GM12878 (cell line): ENCODE measurements around the gene RAB6B. TPM values are rescaled to one million over a fixed set of nuclear protein-coding genes. Genes with fewer than 3 reads are reported as not detected.

ENCODE experiments used
- ATAC-seq: fragments of 200-7000 bp; cut with Tn5 transposase; 3 replicates; pipeline ENCODE4 v1.9.1; 2020; ENCODE audit warnings: mild to moderate bottlenecking, moderate library complexity
- BruUV-seq: library from RNA; stranded (reverse); fragments of 400-500 nt; replicated peaks from 2 replicates; lab custom pipeline; 2021; lab: Mats Ljungman, UMichigan
- CTCF ChIA-PET: fragments of 300-600 bp; sonication (Branson Sonifier 250); formaldehyde crosslinking; extraction: SDS; loops from one replicate; lab custom pipeline; 2021; ENCODE audit warnings: inconsistent platforms; lab: Yijun Ruan, JAX
- POLR2A ChIA-PET: fragments of 350-600 bp; formaldehyde crosslinking; extraction: SDS; loops from one replicate; lab custom pipeline; 2021; ENCODE audit warnings: inconsistent platforms; lab: Charles Lee
- RAD21 ChIA-PET: fragments of 300-600 bp; sonication (Branson Sonifier 250); formaldehyde crosslinking; loops from one replicate; lab custom pipeline; 2023; ENCODE audit warnings: antibody characterized with exemption; ENCODE audit not compliant: unreplicated experiment; lab: Charles Lee
- SMC1A ChIA-PET: fragments of 300-600 bp; sonication (Branson Sonifier 250); formaldehyde crosslinking; loops from one replicate; lab custom pipeline; 2023; ENCODE audit not compliant: unreplicated experiment, uncharacterized antibody; lab: Charles Lee
- DNase-seq: peaks from one replicate; pipeline ENCODE4 v3.0.0-alpha.2; 2011; ENCODE audit warnings: low read depth, low spot score
- FAIRE-seq: peaks from 3 replicates; lab custom pipeline; 2011; peaks lifted over from hg19 to GRCh38; lab: Jason Lieb, UNC
- H2AFZ ChIP-seq: 2 replicates; pipeline ENCODE4 v1.6.0; 2011; ENCODE audit warnings: low read depth, low read length, control low read depth; ENCODE audit not compliant: control insufficient read depth
- H3K27ac ChIP-seq: 2 replicates; pipeline ENCODE4 v1.5.1; 2011; ENCODE audit warnings: control low read depth; ENCODE audit not compliant: control insufficient read depth, insufficient read depth
- H3K27me3 ChIP-seq, 2 experiments: replicated peaks in 1 of 2; 2 replicates each; pipeline versions ENCODE4 v1.6.0 to v1.6.1; 2011; ENCODE audit warnings: low read length in 1 of 2; ENCODE audit not compliant: control insufficient read depth in 2 of 2, insufficient read depth in 2 of 2
- H3K36me3 ChIP-seq, 2 experiments: 2 replicates each; pipeline ENCODE4 v1.5.1; 2011; ENCODE audit warnings: low read length in 1 of 2; ENCODE audit not compliant: control insufficient read depth in 2 of 2, insufficient read depth in 2 of 2
- H3K4me1 ChIP-seq: 2 replicates; pipeline ENCODE4 v1.6.1; 2011; ENCODE audit warnings: mild to moderate bottlenecking, low read length, moderate library complexity, mixed read lengths; ENCODE audit not compliant: control insufficient read depth, insufficient read depth
- H3K4me2 ChIP-seq: 2 replicates; pipeline ENCODE4 v1.6.0; 2011; ENCODE audit warnings: control low read depth; ENCODE audit not compliant: control insufficient read depth, insufficient read depth
- H3K4me3 ChIP-seq: fragments of 200-600 bp; sonication (generic); 2 replicates; pipeline ENCODE4 v1.5.1; 2016
- H3K79me2 ChIP-seq: 2 replicates; pipeline ENCODE4 v1.6.0; 2011; ENCODE audit warnings: low read length; ENCODE audit not compliant: control insufficient read depth, insufficient read depth
- H3K9ac ChIP-seq: 2 replicates; pipeline ENCODE4 v1.8.0; 2011; ENCODE audit warnings: low read length, control low read depth, mixed read lengths; ENCODE audit not compliant: control insufficient read depth, insufficient read depth
- H3K9me3 ChIP-seq: replicated peaks from 3 replicates; pipeline ENCODE4 v1.5.1; 2011; ENCODE audit warnings: mild to moderate bottlenecking, low read length; ENCODE audit not compliant: control insufficient read depth, insufficient read depth
- H4K20me1 ChIP-seq: 2 replicates; pipeline ENCODE4 v1.6.0; 2011; ENCODE audit not compliant: control insufficient read depth, insufficient read depth
- CBX5 ChIP-seq: sonication (generic); IDR thresholded peaks from 2 replicates; pipeline ENCODE4 v1.6.1; 2016; ENCODE audit warnings: low read depth, moderate library complexity, mild to moderate bottlenecking, inconsistent platforms
- CEBPB ChIP-seq, 2 experiments: fragments of 150-350 bp in 1 of 2; IDR thresholded peaks; 2 replicates each; pipeline ENCODE4 v1.6.1; 2012 to 2014; ENCODE audit warnings: low read depth in 2 of 2, low read length in 2 of 2, borderline replicate concordance in 1 of 2, inconsistent platforms in 1 of 2
- ESRRA ChIP-seq: IDR thresholded peaks from 2 replicates; pipeline ENCODE4 v1.6.1; 2012; ENCODE audit warnings: mild to moderate bottlenecking, low read length, improper control_type of control experiment
- LARP7 ChIP-seq: fragments of 450-650 bp; IDR thresholded peaks from 2 replicates; pipeline ENCODE4 v1.6.1; 2017; ENCODE audit warnings: mild to moderate bottlenecking
- NFXL1 ChIP-seq: fragments of 450-650 bp; IDR thresholded peaks from 2 replicates; pipeline ENCODE4 v1.6.1; 2017; ENCODE audit warnings: antibody characterized with exemption, mild to moderate bottlenecking, borderline replicate concordance
- NR2C2 ChIP-seq: IDR thresholded peaks from 2 replicates; pipeline ENCODE4 v1.6.1; 2011; ENCODE audit warnings: borderline replicate concordance, low read depth; ENCODE audit not compliant: control insufficient read depth, insufficient read length
- RFX5 ChIP-seq: IDR thresholded peaks from 2 replicates; pipeline ENCODE4 v1.6.1; 2011; ENCODE audit warnings: low read depth, low read length, improper control_type of control experiment
- ZBED1 ChIP-seq: IDR thresholded peaks from 2 replicates; pipeline ENCODE4 v1.6.1; 2016; ENCODE audit warnings: borderline replicate concordance
- ZNF217 ChIP-seq: fragments of 450-650 bp; IDR thresholded peaks from 2 replicates; pipeline ENCODE4 v1.6.1; 2017; ENCODE audit warnings: antibody characterized with exemption, mild to moderate bottlenecking
- WGBS: methylation state at CpG from one replicate; pipeline ENCODE4 v1.1.6; 2016; ENCODE audit warnings: low lambda C conversion rate; ENCODE audit not compliant: insufficient replicate concordance, insufficient coverage; ENCODE audit errors: missing lambda C conversion rate; 5-methylcytosine and 5-hydroxymethylcytosine counted together
- in situ Hi-C: fragments of 300-500 bp; cut with MboI; formaldehyde crosslinking; loops from 9 replicates; pipeline ENCODE4 v1.14.3; 2018; ENCODE audit warnings: mixed read lengths
- intact Hi-C: fragments of 100-400 bp; cut with micrococcal nuclease; formaldehyde crosslinking; loops from one replicate; pipeline ENCODE4 v1.14.2; 2022; ENCODE audit not compliant: unreplicated experiment
- polyA plus RNA-seq, 11 experiments: library from polyadenylated mRNA; depleted of rRNA in 4 of 11; unstranded in 6 of 11; stranded (reverse) in 5 of 11; fragments of >200 nt; fragmentation: Nextera tagmentation in 4 of 11; fragmentation: Illumina TruSeq in 1 of 11; extraction: Ambion mirVana in 4 of 11; extraction: Trizol in 1 of 11; gene quantifications; 1 replicate in 1 of 11; 2 replicates in 10 of 11; pipeline versions ENCODE4 v1.2.1 to v1.2.3, GENCODE V29; 2011 to 2016; ENCODE audit warnings: inconsistent platforms in 2 of 11, missing spikeins in 2 of 11, low read depth in 1 of 11
- total RNA-seq, 4 experiments: library from RNA; depleted of rRNA in 3 of 4; stranded (reverse); fragments of >200 nt in 3 of 4; fragmentation: Illumina TruSeq in 1 of 4; extraction: Trizol in 1 of 4; gene quantifications; 2 replicates each; pipeline versions ENCODE4 v1.2.1 to v1.2.3, GENCODE V29; 2013 to 2021
- TF ChIP-seq, protein P1 (sequence below): fragments of 450-650 bp; IDR thresholded peaks from 2 replicates; pipeline ENCODE4 v1.6.1; 2018; ENCODE audit warnings: mild to moderate bottlenecking, low read depth, moderate library complexity; ENCODE audit not compliant: partially characterized antibody
- TF ChIP-seq, protein P2 (sequence below): fragments of 450-650 bp; IDR thresholded peaks from 2 replicates; pipeline ENCODE4 v1.6.1; 2016; ENCODE audit warnings: mild to moderate bottlenecking, moderate library complexity, borderline replicate concordance
- TF ChIP-seq, protein P3 (sequence below): IDR thresholded peaks from 2 replicates; pipeline ENCODE4 v1.6.1; 2011; ENCODE audit warnings: borderline replicate concordance, low read depth, mild to moderate bottlenecking, moderate library complexity, mixed read lengths, low read length; ENCODE audit not compliant: insufficient read depth; ENCODE audit errors: extremely low read length

RAB6B gene
- total and polyA plus RNA-seq, 10 of the 15 experiments (the other 5 are each of a cell fraction or from before 2014, with no cell fraction given) = 0.01 to 0.16 (median 0.04) TPM; not detected in 5

DNA sequence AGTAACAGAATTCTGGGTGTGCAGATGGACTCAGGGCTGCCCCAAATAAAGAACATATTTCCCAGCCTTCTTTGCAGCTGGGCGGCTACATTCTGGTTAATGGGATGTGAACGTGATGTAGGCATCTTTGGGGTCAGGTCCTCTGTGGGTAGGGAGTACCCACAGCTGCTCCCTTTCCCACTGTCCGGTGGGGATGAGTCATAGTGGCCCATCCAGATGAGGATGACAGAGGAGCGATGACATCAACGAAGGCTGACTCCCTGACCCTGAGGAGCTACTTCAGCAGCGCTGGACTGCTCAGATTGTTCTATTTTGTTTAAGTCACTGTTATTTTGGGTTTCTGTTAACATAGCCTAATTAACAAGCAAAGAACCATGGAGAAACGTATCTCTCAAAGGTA, 52.0 kb downstream of the RAB6B start:
- RAD21 ChIA-PET = no interaction called here
- SMC1A ChIA-PET = no interaction called here
- H3K4me3 ChIP-seq = no peak overlapping the region
- BruUV-seq = no TSS peak
- in situ Hi-C loops (no loop called here), intact Hi-C loops (no loop called here)
- no peak overlapping the region for H3K9ac ChIP-seq
- TF ChIP-seq LARP7 = no peak
- no peak for TF ChIP-seq NFXL1
- TF ChIP-seq ZBED1 = no peak
- TF ChIP-seq RFX5 = no peak
- no peak for TF ChIP-seq CEBPB (IDR thresholded peaks at IDR 0.05; ENCODE audit: borderline replicate concordance in 1 of 2, low read depth in 2 of 2, low read length in 2 of 2)
- TF ChIP-seq, protein P1, sequence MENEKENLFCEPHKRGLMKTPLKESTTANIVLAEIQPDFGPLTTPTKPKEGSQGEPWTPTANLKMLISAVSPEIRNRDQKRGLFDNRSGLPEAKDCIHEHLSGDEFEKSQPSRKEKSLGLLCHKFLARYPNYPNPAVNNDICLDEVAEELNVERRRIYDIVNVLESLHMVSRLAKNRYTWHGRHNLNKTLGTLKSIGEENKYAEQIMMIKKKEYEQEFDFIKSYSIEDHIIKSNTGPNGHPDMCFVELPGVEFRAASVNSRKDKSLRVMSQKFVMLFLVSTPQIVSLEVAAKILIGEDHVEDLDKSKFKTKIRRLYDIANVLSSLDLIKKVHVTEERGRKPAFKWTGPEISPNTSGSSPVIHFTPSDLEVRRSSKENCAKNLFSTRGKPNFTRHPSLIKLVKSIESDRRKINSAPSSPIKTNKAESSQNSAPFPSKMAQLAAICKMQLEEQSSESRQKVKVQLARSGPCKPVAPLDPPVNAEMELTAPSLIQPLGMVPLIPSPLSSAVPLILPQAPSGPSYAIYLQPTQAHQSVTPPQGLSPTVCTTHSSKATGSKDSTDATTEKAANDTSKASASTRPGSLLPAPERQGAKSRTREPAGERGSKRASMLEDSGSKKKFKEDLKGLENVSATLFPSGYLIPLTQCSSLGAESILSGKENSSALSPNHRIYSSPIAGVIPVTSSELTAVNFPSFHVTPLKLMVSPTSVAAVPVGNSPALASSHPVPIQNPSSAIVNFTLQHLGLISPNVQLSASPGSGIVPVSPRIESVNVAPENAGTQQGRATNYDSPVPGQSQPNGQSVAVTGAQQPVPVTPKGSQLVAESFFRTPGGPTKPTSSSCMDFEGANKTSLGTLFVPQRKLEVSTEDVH = no peak
- TF ChIP-seq NR2C2 = no peak
- TF ChIP-seq, protein P2, sequence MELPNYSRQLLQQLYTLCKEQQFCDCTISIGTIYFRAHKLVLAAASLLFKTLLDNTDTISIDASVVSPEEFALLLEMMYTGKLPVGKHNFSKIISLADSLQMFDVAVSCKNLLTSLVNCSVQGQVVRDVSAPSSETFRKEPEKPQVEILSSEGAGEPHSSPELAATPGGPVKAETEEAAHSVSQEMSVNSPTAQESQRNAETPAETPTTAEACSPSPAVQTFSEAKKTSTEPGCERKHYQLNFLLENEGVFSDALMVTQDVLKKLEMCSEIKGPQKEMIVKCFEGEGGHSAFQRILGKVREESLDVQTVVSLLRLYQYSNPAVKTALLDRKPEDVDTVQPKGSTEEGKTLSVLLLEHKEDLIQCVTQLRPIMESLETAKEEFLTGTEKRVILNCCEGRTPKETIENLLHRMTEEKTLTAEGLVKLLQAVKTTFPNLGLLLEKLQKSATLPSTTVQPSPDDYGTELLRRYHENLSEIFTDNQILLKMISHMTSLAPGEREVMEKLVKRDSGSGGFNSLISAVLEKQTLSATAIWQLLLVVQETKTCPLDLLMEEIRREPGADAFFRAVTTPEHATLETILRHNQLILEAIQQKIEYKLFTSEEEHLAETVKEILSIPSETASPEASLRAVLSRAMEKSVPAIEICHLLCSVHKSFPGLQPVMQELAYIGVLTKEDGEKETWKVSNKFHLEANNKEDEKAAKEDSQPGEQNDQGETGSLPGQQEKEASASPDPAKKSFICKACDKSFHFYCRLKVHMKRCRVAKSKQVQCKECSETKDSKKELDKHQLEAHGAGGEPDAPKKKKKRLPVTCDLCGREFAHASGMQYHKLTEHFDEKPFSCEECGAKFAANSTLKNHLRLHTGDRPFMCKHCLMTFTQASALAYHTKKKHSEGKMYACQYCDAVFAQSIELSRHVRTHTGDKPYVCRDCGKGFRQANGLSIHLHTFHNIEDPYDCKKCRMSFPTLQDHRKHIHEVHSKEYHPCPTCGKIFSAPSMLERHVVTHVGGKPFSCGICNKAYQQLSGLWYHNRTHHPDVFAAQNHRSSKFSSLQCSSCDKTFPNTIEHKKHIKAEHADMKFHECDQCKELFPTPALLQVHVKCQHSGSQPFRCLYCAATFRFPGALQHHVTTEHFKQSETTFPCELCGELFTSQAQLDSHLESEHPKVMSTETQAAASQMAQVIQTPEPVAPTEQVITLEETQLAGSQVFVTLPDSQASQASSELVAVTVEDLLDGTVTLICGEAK = no peak
- TF ChIP-seq, protein P3, sequence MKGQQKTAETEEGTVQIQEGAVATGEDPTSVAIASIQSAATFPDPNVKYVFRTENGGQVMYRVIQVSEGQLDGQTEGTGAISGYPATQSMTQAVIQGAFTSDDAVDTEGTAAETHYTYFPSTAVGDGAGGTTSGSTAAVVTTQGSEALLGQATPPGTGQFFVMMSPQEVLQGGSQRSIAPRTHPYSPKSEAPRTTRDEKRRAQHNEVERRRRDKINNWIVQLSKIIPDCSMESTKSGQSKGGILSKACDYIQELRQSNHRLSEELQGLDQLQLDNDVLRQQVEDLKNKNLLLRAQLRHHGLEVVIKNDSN = no peak
- no peak for TF ChIP-seq ESRRA
- TF ChIP-seq CBX5 = no peak
- no peak for TF ChIP-seq ZNF217
- FAIRE-seq (no peak), ATAC-seq (no peak), DNase-seq (no peak)
- WGBS = 69% methylated on average over 7 of the region's 7 CpGs
- POLR2A ChIA-PET = no interaction called here
- H3K36me3 ChIP-seq = no peaks in the 10 kb centered on the region; a peak in 1 of 4 replicates
- H3K4me1 ChIP-seq = no peaks in the 10 kb centered on the region
- H3K9me3 ChIP-seq = no peaks in the 10 kb centered on the region
- CTCF ChIA-PET = interaction anchor here (1.2 kb wide), 1 partner anchor 25 kb away, joined by 3 read pairs; no protein-coding TSS in a partner anchor
- H3K27me3 ChIP-seq = peaks cover under 1 to 5% of the 10 kb centered on the region in 2 experiments
- H3K4me2 ChIP-seq = no peak overlapping the region
- H2AFZ ChIP-seq = no peak overlapping the region
- no peaks in the 10 kb centered on the region for H3K79me2 ChIP-seq
- H4K20me1 ChIP-seq = no peaks in the 10 kb centered on the region
- H3K27ac ChIP-seq = no peak overlapping the region
